GM12878 (cell line): Measurements from ENCODE around the gene TRDN. TPM values are rescaled to one million over a fixed set of nuclear protein-coding genes. Genes with fewer than 3 reads are reported as not detected.

Source experiments
- ATAC-seq: fragments of 200-7000 bp; cut with Tn5 transposase; 3 replicates; pipeline ENCODE4 v1.9.1; 2020; ENCODE audit warnings: mild to moderate bottlenecking, moderate library complexity
- BruUV-seq: library from RNA; stranded (reverse); fragments of 400-500 nt; replicated peaks from 2 replicates; lab custom pipeline; 2021; lab: Mats Ljungman, UMichigan
- CTCF ChIA-PET: fragments of 300-600 bp; sonication (Branson Sonifier 250); formaldehyde crosslinking; extraction: SDS; loops from one replicate; lab custom pipeline; 2021; ENCODE audit warnings: inconsistent platforms; lab: Yijun Ruan, JAX
- POLR2A ChIA-PET: fragments of 350-600 bp; formaldehyde crosslinking; extraction: SDS; loops from one replicate; lab custom pipeline; 2021; ENCODE audit warnings: inconsistent platforms; lab: Charles Lee
- RAD21 ChIA-PET: fragments of 300-600 bp; sonication (Branson Sonifier 250); formaldehyde crosslinking; loops from one replicate; lab custom pipeline; 2023; ENCODE audit warnings: antibody characterized with exemption; ENCODE audit not compliant: unreplicated experiment; lab: Charles Lee
- SMC1A ChIA-PET: fragments of 300-600 bp; sonication (Branson Sonifier 250); formaldehyde crosslinking; loops from one replicate; lab custom pipeline; 2023; ENCODE audit not compliant: unreplicated experiment, uncharacterized antibody; lab: Charles Lee
- DNase-seq: peaks from one replicate; pipeline ENCODE4 v3.0.0-alpha.2; 2011; ENCODE audit warnings: low read depth, low spot score
- FAIRE-seq: peaks from 3 replicates; lab custom pipeline; 2011; peaks lifted over from hg19 to GRCh38; lab: Jason Lieb, UNC
- H2AFZ ChIP-seq: 2 replicates; pipeline ENCODE4 v1.6.0; 2011; ENCODE audit warnings: low read depth, low read length, control low read depth; ENCODE audit not compliant: control insufficient read depth
- H3K27ac ChIP-seq: 2 replicates; pipeline ENCODE4 v1.5.1; 2011; ENCODE audit warnings: control low read depth; ENCODE audit not compliant: control insufficient read depth, insufficient read depth
- H3K27me3 ChIP-seq, 2 experiments: replicated peaks in 1 of 2; 2 replicates each; pipeline versions ENCODE4 v1.6.0 to v1.6.1; 2011; ENCODE audit warnings: low read length in 1 of 2; ENCODE audit not compliant: control insufficient read depth in 2 of 2, insufficient read depth in 2 of 2
- H3K36me3 ChIP-seq, 2 experiments: 2 replicates each; pipeline ENCODE4 v1.5.1; 2011; ENCODE audit warnings: low read length in 1 of 2; ENCODE audit not compliant: control insufficient read depth in 2 of 2, insufficient read depth in 2 of 2
- H3K4me1 ChIP-seq: 2 replicates; pipeline ENCODE4 v1.6.1; 2011; ENCODE audit warnings: mild to moderate bottlenecking, low read length, moderate library complexity, mixed read lengths; ENCODE audit not compliant: control insufficient read depth, insufficient read depth
- H3K4me2 ChIP-seq: 2 replicates; pipeline ENCODE4 v1.6.0; 2011; ENCODE audit warnings: control low read depth; ENCODE audit not compliant: control insufficient read depth, insufficient read depth
- H3K4me3 ChIP-seq: fragments of 200-600 bp; sonication (generic); 2 replicates; pipeline ENCODE4 v1.5.1; 2016
- H3K79me2 ChIP-seq: 2 replicates; pipeline ENCODE4 v1.6.0; 2011; ENCODE audit warnings: low read length; ENCODE audit not compliant: control insufficient read depth, insufficient read depth
- H3K9ac ChIP-seq: 2 replicates; pipeline ENCODE4 v1.8.0; 2011; ENCODE audit warnings: low read length, control low read depth, mixed read lengths; ENCODE audit not compliant: control insufficient read depth, insufficient read depth
- H3K9me3 ChIP-seq: replicated peaks from 3 replicates; pipeline ENCODE4 v1.5.1; 2011; ENCODE audit warnings: mild to moderate bottlenecking, low read length; ENCODE audit not compliant: control insufficient read depth, insufficient read depth
- H4K20me1 ChIP-seq: 2 replicates; pipeline ENCODE4 v1.6.0; 2011; ENCODE audit not compliant: control insufficient read depth, insufficient read depth
- BCL11A ChIP-seq: IDR thresholded peaks from 2 replicates; pipeline ENCODE4 v1.6.1; 2011; ENCODE audit warnings: low read depth, low read length
- CEBPB ChIP-seq, 2 experiments: fragments of 150-350 bp in 1 of 2; IDR thresholded peaks; 2 replicates each; pipeline ENCODE4 v1.6.1; 2012 to 2014; ENCODE audit warnings: low read depth in 2 of 2, low read length in 2 of 2, borderline replicate concordance in 1 of 2, inconsistent platforms in 1 of 2
- EP300 ChIP-seq, 2 experiments: fragments of 150-350 bp in 1 of 2; IDR thresholded peaks; 2 replicates each; pipeline ENCODE4 v1.6.1; 2011 to 2012; ENCODE audit warnings: low read depth in 2 of 2, low read length in 2 of 2, borderline replicate concordance in 1 of 2, improper control_type of control experiment in 1 of 2, inconsistent platforms in 1 of 2; ENCODE audit not compliant: control insufficient read depth in 1 of 2
- HCFC1 ChIP-seq: fragments of 150-350 bp; IDR thresholded peaks from 2 replicates; pipeline ENCODE4 v1.6.1; 2014; ENCODE audit warnings: low read length
- KAT2A ChIP-seq: conservative IDR thresholded peaks from 2 replicates; pipeline ENCODE4 v1.6.1; 2011; ENCODE audit warnings: low read depth, low read length; ENCODE audit not compliant: control insufficient read depth
- MYC ChIP-seq: IDR thresholded peaks from 2 replicates; pipeline ENCODE4 v1.6.1; 2011; ENCODE audit warnings: mild to moderate bottlenecking, low read length, moderate library complexity, inconsistent platforms; ENCODE audit not compliant: insufficient read depth, insufficient replicate concordance, insufficient read length, severe bottlenecking
- POU2F2 ChIP-seq: IDR thresholded peaks from 3 replicates; pipeline ENCODE4 v1.6.1; 2011; ENCODE audit warnings: low read depth, mild to moderate bottlenecking, low read length, borderline replicate concordance
- PRDM15 ChIP-seq: fragments of 450-650 bp; formaldehyde crosslinking; IDR thresholded peaks from 2 replicates; pipeline ENCODE4 v1.4.0; 2020; ENCODE audit warnings: mild to moderate bottlenecking, moderate library complexity
- RBBP5 ChIP-seq: fragments of 200-600 bp; sonication (generic); conservative IDR thresholded peaks from 2 replicates; pipeline ENCODE4 v1.6.1; 2016
- RELA ChIP-seq: fragments of 450-650 bp; IDR thresholded peaks from 2 replicates; pipeline ENCODE4 v1.8.0; 2014; ENCODE audit warnings: borderline replicate concordance; ENCODE audit not compliant: partially characterized antibody
- SMAD1 ChIP-seq: fragments of 450-650 bp; IDR thresholded peaks from 2 replicates; pipeline ENCODE4 v1.6.1; 2018; ENCODE audit warnings: mild to moderate bottlenecking, low read depth; ENCODE audit not compliant: partially characterized antibody
- SPI1 ChIP-seq: IDR thresholded peaks from 2 replicates; pipeline ENCODE4 v1.6.1; 2011; ENCODE audit warnings: low read depth, mild to moderate bottlenecking, low read length, moderate library complexity, borderline replicate concordance; ENCODE audit not compliant: insufficient read depth
- SREBF1 ChIP-seq: IDR thresholded peaks from 2 replicates; pipeline ENCODE4 v1.6.1; 2012; ENCODE audit warnings: mild to moderate bottlenecking, low read length
- SREBF2 ChIP-seq: IDR thresholded peaks from 2 replicates; pipeline ENCODE4 v1.6.1; 2012; ENCODE audit warnings: mild to moderate bottlenecking, low read length
- STAT1 ChIP-seq: fragments of 450-650 bp; conservative IDR thresholded peaks from 2 replicates; pipeline ENCODE4 v1.6.1; 2014; ENCODE audit warnings: antibody characterized with exemption, mild to moderate bottlenecking
- ZNF207 ChIP-seq: fragments of 450-650 bp; IDR thresholded peaks from 2 replicates; pipeline ENCODE4 v1.6.1; 2014; ENCODE audit warnings: antibody characterized with exemption, mild to moderate bottlenecking, borderline replicate concordance
- ZNF622 ChIP-seq: fragments of 450-650 bp; IDR thresholded peaks from 2 replicates; pipeline ENCODE4 v1.6.1; 2017; ENCODE audit warnings: mild to moderate bottlenecking, inconsistent platforms
- WGBS: methylation state at CpG from one replicate; pipeline ENCODE4 v1.1.6; 2016; ENCODE audit warnings: low lambda C conversion rate; ENCODE audit not compliant: insufficient replicate concordance, insufficient coverage; ENCODE audit errors: missing lambda C conversion rate; 5-methylcytosine and 5-hydroxymethylcytosine counted together
- in situ Hi-C: fragments of 300-500 bp; cut with MboI; formaldehyde crosslinking; loops from 9 replicates; pipeline ENCODE4 v1.14.3; 2018; ENCODE audit warnings: mixed read lengths
- intact Hi-C: fragments of 100-400 bp; cut with micrococcal nuclease; formaldehyde crosslinking; loops from one replicate; pipeline ENCODE4 v1.14.2; 2022; ENCODE audit not compliant: unreplicated experiment
- polyA plus RNA-seq, 11 experiments: library from polyadenylated mRNA; depleted of rRNA in 4 of 11; unstranded in 6 of 11; stranded (reverse) in 5 of 11; fragments of >200 nt; fragmentation: Nextera tagmentation in 4 of 11; fragmentation: Illumina TruSeq in 1 of 11; extraction: Ambion mirVana in 4 of 11; extraction: Trizol in 1 of 11; gene quantifications; 1 replicate in 1 of 11; 2 replicates in 10 of 11; pipeline versions ENCODE4 v1.2.1 to v1.2.3, GENCODE V29; 2011 to 2016; ENCODE audit warnings: inconsistent platforms in 2 of 11, missing spikeins in 2 of 11, low read depth in 1 of 11
- total RNA-seq, 4 experiments: library from RNA; depleted of rRNA in 3 of 4; stranded (reverse); fragments of >200 nt in 3 of 4; fragmentation: Illumina TruSeq in 1 of 4; extraction: Trizol in 1 of 4; gene quantifications; 2 replicates each; pipeline versions ENCODE4 v1.2.1 to v1.2.3, GENCODE V29; 2013 to 2021
- TF ChIP-seq, protein P1 (sequence below): fragments of 450-650 bp; IDR thresholded peaks from 2 replicates; pipeline ENCODE4 v1.6.1; 2017; ENCODE audit warnings: antibody characterized with exemption, mild to moderate bottlenecking, moderate library complexity

TRDN gene
- total and polyA plus RNA-seq, 10 of the 15 experiments (the other 5 are each of a cell fraction or from before 2014, with no cell fraction given) = not detected

DNA sequence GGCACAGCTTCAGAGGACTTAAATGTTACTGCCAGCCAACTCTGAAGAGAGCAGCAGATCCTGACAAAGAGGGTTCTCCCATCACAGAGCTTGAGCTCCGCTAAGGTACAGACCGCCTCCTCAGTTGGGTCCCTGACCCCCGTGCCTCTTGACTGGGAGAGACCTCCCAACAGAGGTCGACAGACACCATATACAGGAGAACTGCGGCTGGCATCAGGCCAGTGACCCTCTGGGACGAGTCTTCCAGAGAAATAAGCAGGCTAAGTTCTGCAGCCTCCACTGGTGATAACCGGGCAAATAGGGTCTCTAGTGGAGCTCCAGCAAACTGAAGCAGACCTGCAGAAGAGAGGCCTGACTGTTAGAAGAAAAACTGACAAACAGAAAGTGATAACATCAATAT, 453.8 kb downstream of the TRDN start:
- in situ Hi-C loops = no loop called here
- no peak for FAIRE-seq
- BruUV-seq = no TSS peak
- Histone ChIP-seq H3K27me3 (no peaks in the 10 kb centered on the region), H4K20me1 (no peaks in the 10 kb centered on the region), H3K79me2 (no peaks in the 10 kb centered on the region), H3K27ac (no peak overlapping the region), H2AFZ (no peak overlapping the region), H3K4me1 (no peaks in the 10 kb centered on the region), H3K4me2 (no peak overlapping the region), H3K4me3 (no peak overlapping the region), H3K36me3 (no peaks in the 10 kb centered on the region), H3K9ac (no peak overlapping the region), H3K9me3 (no peaks in the 10 kb centered on the region; the same call in 2 of the 3 replicates)
- ChIA-PET RAD21 (no interaction called here), POLR2A (no interaction called here), SMC1A (no interaction called here), CTCF (no interaction called here)
- intact Hi-C loops = no loop called here
- DNase-seq = no peak
- no peak for ATAC-seq
- WGBS = 28% methylated on average over 7 of the region's 7 CpGs
- TF ChIP-seq, protein P1, sequence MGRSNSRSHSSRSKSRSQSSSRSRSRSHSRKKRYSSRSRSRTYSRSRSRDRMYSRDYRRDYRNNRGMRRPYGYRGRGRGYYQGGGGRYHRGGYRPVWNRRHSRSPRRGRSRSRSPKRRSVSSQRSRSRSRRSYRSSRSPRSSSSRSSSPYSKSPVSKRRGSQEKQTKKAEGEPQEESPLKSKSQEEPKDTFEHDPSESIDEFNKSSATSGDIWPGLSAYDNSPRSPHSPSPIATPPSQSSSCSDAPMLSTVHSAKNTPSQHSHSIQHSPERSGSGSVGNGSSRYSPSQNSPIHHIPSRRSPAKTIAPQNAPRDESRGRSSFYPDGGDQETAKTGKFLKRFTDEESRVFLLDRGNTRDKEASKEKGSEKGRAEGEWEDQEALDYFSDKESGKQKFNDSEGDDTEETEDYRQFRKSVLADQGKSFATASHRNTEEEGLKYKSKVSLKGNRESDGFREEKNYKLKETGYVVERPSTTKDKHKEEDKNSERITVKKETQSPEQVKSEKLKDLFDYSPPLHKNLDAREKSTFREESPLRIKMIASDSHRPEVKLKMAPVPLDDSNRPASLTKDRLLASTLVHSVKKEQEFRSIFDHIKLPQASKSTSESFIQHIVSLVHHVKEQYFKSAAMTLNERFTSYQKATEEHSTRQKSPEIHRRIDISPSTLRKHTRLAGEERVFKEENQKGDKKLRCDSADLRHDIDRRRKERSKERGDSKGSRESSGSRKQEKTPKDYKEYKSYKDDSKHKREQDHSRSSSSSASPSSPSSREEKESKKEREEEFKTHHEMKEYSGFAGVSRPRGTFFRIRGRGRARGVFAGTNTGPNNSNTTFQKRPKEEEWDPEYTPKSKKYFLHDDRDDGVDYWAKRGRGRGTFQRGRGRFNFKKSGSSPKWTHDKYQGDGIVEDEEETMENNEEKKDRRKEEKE = no peak
- TF ChIP-seq KAT2A = no peak
- TF ChIP-seq RELA = no peak
- no peak for TF ChIP-seq RBBP5
- TF ChIP-seq SREBF2 = no peak
- TF ChIP-seq SREBF1 = no peak
- TF ChIP-seq ZNF622 = no peak
- no peak for TF ChIP-seq ZNF207
- no peak for TF ChIP-seq SPI1
- no peak for TF ChIP-seq STAT1
- no peak for TF ChIP-seq SMAD1
- TF ChIP-seq BCL11A = no peak
- no peak for TF ChIP-seq MYC
- TF ChIP-seq HCFC1 = no peak
- no peak for TF ChIP-seq CEBPB (IDR thresholded peaks at IDR 0.05; ENCODE audit: borderline replicate concordance in 1 of 2, low read depth in 2 of 2, low read length in 2 of 2)
- no peak for TF ChIP-seq EP300 (IDR thresholded peaks at IDR 0.05; ENCODE audit: borderline replicate concordance in 1 of 2, control insufficient read depth in 1 of 2, low read depth in 2 of 2, low read length in 2 of 2)
- TF ChIP-seq POU2F2 = no peak
- TF ChIP-seq PRDM15 = no peak
